ACC112 (cell line): ENCODE measurements around the gene AGRP.

ENCODE experiments used
- H2AFZ ChIP-seq: fragments of 200-600 bp; sonication (generic); one replicate; pipeline ENCODE4 v1.6.0; 2017; ENCODE audit warnings: antibody characterized with exemption, low read length; ENCODE audit not compliant: unreplicated experiment
- H3K27ac ChIP-seq: fragments of 200-600 bp; sonication (generic); 2 replicates; pipeline ENCODE4 v1.5.1; 2014; ENCODE audit warnings: low read depth, mild to moderate bottlenecking, antibody characterized with exemption, low read length, moderate library complexity
- H3K27me3 ChIP-seq: fragments of 200-600 bp; sonication (generic); 2 replicates; pipeline ENCODE4 v1.6.1; 2014; ENCODE audit warnings: mild to moderate bottlenecking, antibody characterized with exemption, low read length, moderate library complexity, mixed read lengths; ENCODE audit not compliant: insufficient read depth
- H3K36me3 ChIP-seq: fragments of 200-600 bp; sonication (generic); 2 replicates; pipeline ENCODE4 v1.6.1; 2016; ENCODE audit warnings: mild to moderate bottlenecking, antibody characterized with exemption, low read length, moderate library complexity, mixed read lengths; ENCODE audit not compliant: insufficient read depth
- H3K4me1 ChIP-seq: fragments of 200-600 bp; sonication (generic); one replicate; pipeline ENCODE4 v1.6.1; 2016; ENCODE audit warnings: low read length, mixed read lengths; ENCODE audit not compliant: insufficient read depth, unreplicated experiment, control insufficient read depth
- H3K4me3 ChIP-seq: fragments of 200-600 bp; sonication (generic); 2 replicates; pipeline ENCODE4 v1.5.1; 2014; ENCODE audit warnings: mild to moderate bottlenecking, low read depth, low read length
- H3K79me2 ChIP-seq: fragments of 200-600 bp; sonication (generic); one replicate; pipeline ENCODE4 v1.6.0; 2016; ENCODE audit warnings: low read length; ENCODE audit not compliant: control insufficient read depth, unreplicated experiment, insufficient read depth

The AGRP gene

DNA sequence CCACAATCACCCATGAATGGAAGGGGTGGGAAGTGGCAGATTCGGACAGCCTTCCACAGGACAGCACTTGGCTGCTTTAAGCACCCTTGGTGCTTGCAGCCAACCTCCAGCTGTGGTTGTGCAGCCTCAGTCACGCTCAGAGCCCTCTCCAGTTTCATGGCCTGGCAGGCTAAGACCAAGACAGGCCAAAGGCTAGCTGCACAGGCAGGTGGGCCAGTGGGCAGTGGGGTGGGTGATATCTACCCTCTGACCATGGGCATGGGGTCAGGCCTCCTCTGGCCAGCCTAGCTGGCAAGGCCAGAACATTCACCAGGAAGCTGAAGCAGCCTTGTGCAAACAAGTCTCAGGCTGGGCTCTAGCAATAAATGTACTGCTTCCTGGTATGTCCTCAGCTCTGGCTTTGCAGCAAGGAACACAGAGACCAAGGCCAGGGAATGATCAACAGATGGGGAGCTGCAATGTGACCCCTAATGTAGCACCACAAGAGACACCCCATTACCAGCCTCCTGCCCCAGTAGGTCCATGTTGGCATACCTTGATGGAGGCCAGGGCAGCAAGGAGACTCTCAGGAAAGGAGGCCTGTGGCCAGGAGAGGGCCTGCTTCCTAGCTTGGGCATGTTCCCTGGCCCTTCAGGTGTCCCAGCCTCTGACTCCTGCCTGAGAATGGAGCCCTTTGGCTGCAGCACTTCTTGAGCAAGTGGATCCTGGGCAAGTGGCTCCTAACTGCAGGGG, 31.5 kb downstream of the AGRP start:
- Histone ChIP-seq H3K27ac (no peak overlapping the region), H3K27me3 (no peaks in the 10 kb centered on the region), H3K79me2 (peaks cover 11% of the 10 kb centered on the region), H2AFZ (no peak overlapping the region), H3K4me3 (no peak overlapping the region), H3K36me3 (peaks cover 3% of the 10 kb centered on the region; the same call in 1 of the 2 replicates), H3K4me1 (peaks cover 5% of the 10 kb centered on the region)

DNA sequence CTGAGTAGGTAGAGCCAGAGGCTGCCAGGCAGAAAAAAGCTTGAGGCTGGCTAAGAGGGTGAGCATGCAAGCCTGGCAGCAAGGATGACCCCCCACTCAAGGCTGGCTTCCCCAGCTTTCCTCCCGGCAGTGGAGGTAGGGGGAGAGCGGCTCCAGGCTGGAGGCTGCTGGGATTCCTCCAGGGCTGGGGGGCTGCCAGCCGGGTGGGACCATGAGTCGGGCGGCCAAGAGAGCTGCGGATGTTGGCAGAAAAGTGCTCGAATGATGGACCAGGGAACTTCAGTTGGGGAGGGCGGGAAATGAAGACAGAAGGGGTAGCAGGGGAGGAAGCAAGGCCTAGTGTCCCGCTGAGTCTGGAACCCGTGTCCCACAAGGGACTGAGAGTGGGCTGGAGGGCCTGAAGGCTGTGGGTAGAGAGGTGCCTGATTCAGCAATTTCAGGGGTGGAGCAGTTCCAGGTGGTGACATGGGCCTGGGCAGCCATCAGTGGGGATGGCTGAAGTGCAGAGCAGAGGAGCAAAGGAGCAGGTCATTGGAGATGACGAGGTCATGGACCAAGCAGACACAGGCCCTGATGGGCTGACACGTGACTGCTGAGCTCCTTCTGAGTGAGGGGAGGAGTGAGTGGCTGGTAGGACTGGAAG, 32.2 kb downstream of the AGRP start:
- Histone ChIP-seq H3K27ac (no peak overlapping the region), H3K4me1 (peaks cover 7% of the 10 kb centered on the region), H3K27me3 (no peaks in the 10 kb centered on the region), H3K36me3 (peaks cover 3% of the 10 kb centered on the region; the same call in 1 of the 2 replicates), H2AFZ (no peak overlapping the region), H3K79me2 (peaks cover 12% of the 10 kb centered on the region), H3K4me3 (no peak overlapping the region)

DNA sequence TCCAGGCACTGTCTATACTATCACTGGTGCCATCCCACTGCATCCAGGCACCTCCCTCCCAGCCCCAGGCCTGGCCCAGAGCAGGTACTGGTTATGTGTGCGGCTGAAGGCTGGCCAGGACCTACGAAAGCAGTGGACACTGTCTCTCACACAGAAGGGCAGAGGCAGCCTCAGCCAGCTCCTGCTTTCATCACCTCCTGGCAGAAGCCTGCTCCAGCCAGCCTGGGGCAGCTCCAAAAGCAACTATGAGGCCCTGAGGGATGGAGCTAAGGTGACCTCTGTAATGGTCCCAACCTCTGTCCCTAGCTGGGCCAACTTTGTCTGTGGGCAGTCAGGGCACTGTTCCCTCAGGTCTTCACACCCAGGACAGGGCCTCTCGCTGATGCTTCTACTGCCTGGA, 33.6 kb downstream of the AGRP start:
- Histone ChIP-seq H3K27me3 (no peaks in the 10 kb centered on the region), H3K4me3 (no peak overlapping the region), H3K79me2 (peaks cover 12% of the 10 kb centered on the region), H2AFZ (no peak overlapping the region), H3K36me3 (peaks cover 3% of the 10 kb centered on the region; the same call in 1 of the 2 replicates), H3K4me1 (peaks cover 15% of the 10 kb centered on the region), H3K27ac (no peak overlapping the region)

DNA sequence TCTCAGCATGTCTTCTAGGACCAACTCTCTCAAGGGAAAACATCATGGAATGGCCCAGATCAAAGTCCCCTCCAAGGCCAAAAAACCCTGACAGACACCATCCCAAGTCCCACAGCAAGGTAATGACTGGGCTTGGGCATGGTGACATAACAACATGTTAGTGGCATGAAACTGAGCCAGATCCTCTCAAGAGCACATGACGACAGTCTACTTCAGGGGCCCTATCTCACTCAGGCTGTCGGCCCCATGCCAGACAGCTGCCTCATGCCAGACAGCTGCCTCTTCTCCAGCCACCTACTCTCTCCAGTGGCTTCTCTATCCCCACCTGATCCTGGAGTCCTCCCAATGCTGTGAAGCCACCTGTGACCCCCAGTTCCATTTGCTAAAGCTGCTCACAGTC, 34.0 kb downstream of the AGRP start:
- H3K36me3 ChIP-seq, result peaks cover 3% of the 10 kb centered on the region; the same call in 1 of the 2 replicates
- H3K4me1 ChIP-seq, result peaks cover 19% of the 10 kb centered on the region
- H2AFZ ChIP-seq, result no peak overlapping the region
- no peaks in the 10 kb centered on the region for H3K27me3 ChIP-seq
- H3K79me2 ChIP-seq, result peaks cover 12% of the 10 kb centered on the region
- no peak overlapping the region for H3K4me3 ChIP-seq
- H3K27ac ChIP-seq, result no peak overlapping the region

DNA sequence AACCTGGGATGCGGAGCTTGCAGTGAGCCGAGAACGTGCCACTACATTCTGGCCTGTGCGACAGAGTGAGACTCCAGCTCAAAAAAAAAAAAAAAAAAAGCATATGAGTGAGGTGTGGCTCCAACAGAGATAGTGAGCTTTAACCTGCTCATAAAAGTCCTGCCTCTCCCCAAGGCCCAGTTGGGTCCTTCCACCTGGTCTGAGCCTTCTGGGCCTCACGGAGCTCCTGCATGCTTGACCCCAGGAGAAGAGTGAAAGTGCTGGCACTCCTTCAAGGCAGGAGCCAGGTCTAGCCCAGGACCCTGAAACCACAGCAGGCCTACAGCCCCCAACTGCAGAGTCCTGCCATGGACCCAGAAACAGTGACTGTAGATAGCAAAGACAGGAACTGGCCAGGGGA, 34.8 kb downstream of the AGRP start:
- Histone ChIP-seq H3K4me1 (peaks cover 19% of the 10 kb centered on the region), H3K79me2 (peaks cover 9% of the 10 kb centered on the region), H3K27me3 (no peaks in the 10 kb centered on the region)

DNA sequence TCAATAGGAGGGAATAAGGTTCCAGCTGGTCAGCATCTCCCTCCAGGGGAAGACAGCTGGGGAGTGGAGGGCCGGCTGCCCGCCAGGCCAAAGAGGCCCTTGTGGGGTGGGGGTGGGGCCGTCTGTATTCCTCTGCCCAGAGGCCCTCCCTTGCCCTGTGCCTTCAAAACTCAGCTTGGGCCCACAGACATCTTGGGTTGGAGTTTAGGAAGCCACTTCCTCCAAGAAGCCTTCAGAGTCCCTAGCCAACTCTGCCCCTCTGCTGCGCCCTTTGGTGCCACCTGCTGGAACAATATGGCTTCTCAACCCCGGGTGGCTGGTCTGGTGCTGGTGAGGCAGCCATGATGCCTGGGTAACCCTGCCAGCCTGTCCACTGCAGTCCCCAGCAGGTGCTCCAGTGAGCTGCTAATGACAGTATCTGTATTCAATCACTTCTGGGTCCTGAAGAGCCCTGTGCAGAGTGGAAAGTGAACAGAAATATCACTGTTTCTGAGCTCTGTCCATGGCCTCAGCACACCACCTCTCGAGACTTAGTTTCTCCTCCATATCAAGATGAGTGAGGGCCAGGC, 35.8 kb downstream of the AGRP start:
- no peak overlapping the region for H3K27ac ChIP-seq

More for the DNA sequence above, 34.8 kb downstream of the AGRP start:
- H3K36me3 ChIP-seq, result peaks cover 2% of the 10 kb centered on the region; the same call in 1 of the 2 replicates
- no peak overlapping the region for H3K4me3 ChIP-seq
- H3K27ac ChIP-seq, result no peak overlapping the region
- no peak overlapping the region for H2AFZ ChIP-seq

DNA sequence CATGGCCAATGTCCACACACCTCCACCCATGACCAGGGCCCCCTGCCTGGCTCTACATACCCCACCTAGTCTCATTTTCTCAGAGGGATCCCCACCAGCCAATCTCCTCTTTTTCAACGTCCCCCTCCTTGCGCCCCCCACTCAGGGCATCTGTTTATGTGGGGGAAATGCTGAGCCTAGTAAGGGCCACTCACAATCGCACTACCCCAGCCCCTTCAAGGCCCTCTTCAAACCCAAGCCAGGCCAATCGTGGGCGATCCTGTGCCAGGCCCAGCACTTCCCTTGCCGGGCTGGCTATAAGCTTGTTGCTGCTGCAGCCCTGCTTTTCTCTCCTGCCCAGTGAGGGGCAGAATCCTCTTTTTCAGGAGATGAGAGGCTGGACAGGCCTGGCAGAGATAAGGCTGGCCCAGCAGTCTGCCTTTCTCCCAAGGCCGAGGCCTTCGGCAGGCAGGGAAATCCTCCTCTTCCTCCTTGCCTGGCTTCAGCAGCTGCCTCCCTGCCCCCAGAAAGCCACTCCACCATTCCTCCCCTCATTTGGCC, 36.3 kb downstream of the AGRP start:
- Histone ChIP-seq H3K4me1 (peaks cover 19% of the 10 kb centered on the region), H2AFZ (no peak overlapping the region), H3K27me3 (no peaks in the 10 kb centered on the region), H3K4me3 (no peak overlapping the region), H3K79me2 (peaks cover 9% of the 10 kb centered on the region), H3K27ac (no peak overlapping the region), H3K36me3 (no peaks in the 10 kb centered on the region)

More for the DNA sequence above, 35.8 kb downstream of the AGRP start:
- Histone ChIP-seq H3K4me3 (no peak overlapping the region), H3K79me2 (peaks cover 9% of the 10 kb centered on the region), H3K36me3 (no peaks in the 10 kb centered on the region), H2AFZ (no peak overlapping the region), H3K27me3 (no peaks in the 10 kb centered on the region), H3K4me1 (peaks cover 19% of the 10 kb centered on the region)

DNA sequence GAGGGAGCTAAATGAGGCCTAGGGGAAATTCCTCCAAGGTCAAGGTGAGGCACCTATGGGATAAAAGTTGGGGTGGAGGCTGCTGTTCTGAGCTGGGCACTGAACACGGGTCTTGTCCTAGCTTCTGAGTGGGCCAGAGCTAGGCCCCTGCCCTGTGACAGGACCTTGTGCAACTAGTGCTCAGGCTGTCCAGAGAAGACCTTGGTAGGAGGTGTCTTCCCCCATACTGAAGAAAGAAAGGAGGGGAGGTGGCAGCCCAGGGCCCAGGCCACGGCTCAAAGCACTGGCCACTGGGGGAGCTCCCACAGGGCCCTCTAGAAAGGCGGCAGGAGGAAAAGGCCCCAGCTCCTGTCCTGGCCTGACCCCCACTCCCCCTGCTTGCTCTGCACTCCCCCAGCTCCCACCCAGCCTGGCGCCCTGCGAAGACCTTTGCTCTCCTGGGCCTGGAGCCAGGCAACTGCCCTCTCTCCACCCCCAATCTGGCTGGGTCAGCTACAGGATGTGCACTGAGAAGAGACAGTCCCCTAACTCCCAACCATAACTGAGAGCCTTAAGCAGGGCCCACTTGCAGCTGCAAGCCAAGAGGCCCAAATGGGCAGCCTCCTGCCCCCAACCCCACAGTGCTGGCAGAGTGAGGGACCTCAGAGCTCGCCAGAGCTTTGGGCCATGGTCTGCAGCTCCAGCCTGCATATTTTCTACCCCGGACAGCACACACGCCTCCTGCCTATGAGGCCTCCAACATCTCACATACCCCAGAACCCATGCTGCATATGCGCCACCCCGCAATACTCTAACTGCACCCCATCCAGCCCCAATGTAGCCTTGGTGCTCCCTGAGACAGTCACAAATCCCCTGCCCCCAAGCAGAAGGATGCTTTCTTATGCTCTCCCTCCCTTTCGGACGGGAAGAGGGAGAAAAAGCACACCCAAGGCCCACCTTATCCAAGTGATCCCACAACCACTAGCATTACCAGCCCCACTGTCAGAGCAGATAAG, 37.1 kb downstream of the AGRP start:
- Histone ChIP-seq H2AFZ (no peak overlapping the region), H3K36me3 (no peaks in the 10 kb centered on the region), H3K27me3 (no peaks in the 10 kb centered on the region), H3K4me3 (no peak overlapping the region), H3K4me1 (peaks cover 19% of the 10 kb centered on the region), H3K79me2 (peaks cover 9% of the 10 kb centered on the region), H3K27ac (no peak overlapping the region)

DNA sequence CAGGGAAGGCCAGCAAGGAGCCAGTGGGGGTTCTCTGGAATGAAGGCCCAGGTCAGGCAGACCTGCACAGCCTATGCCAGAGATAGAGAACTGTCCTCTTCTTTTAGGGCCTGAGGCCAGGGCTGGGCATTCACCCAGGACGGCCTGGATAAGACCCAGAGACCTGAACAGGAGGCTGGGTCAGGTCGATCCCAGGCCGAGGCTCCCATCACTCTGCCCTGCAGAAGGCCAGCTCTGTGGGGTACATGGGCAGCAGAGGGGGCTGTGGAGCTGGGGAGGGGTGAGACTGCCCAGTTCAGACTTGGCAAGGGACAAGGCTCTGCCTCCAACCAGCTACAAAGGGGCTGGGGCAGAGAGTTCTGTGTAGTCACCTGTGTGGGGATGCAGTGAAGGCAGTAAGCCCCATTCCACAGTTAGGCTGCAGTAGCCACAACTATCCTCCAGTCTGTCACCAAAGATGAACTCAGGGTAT, 37.9 kb downstream of the AGRP start:
- Histone ChIP-seq H3K79me2 (peaks cover 9% of the 10 kb centered on the region), H3K4me1 (peaks cover 19% of the 10 kb centered on the region), H3K27ac (no peak overlapping the region)

DNA sequence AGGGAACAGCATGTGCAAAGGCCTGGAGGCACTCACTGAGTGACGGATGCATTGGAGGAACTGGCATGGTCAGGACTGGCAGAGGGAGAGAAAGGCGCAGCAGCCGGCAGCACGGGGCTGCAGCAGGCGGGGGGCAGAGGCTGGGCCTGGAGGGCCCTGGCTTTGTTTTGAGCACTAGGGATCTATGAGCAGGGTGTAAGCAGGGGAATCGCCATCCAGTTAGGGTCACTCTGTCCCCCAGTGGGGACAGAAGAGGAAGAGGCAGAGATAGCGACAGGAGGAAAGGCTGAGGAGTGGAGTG, 38.3 kb downstream of the AGRP start:
- Histone ChIP-seq H2AFZ (no peak overlapping the region), H3K36me3 (no peaks in the 10 kb centered on the region), H3K27ac (no peak overlapping the region), H3K4me1 (peaks cover 19% of the 10 kb centered on the region), H3K27me3 (no peaks in the 10 kb centered on the region), H3K4me3 (no peak overlapping the region), H3K79me2 (peaks cover 9% of the 10 kb centered on the region)

More for the DNA sequence above, 37.9 kb downstream of the AGRP start:
- no peaks in the 10 kb centered on the region for H3K36me3 ChIP-seq
- no peak overlapping the region for H2AFZ ChIP-seq
- no peaks in the 10 kb centered on the region for H3K27me3 ChIP-seq
- H3K4me3 ChIP-seq, result no peak overlapping the region
